Measurements from ENCODE around the gene KRTAP22-1.

The KRTAP22-1 gene

DNA sequence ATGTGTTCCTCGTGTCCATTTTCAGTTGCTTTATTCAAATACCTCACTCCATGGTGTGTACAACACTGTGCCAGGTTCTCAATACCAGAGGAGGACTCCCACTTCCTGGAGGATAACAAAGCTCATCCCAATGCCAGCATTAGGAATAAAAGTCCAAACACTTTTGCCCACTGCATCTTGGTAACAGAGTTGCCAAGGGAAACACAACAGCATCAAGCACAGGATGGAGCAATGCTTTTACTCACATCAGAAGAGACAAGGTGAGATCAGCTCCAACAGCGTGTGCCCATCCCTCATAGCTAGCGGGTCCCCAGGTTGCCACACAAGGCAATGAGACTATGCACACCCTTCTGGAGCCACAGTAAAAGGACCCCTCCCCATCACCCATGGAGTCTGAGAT, 22.5 kb downstream of the KRTAP22-1 start:
- no peak overlapping the region for H3K4me3 ChIP-seq (ENCODE audit: low read length in 2 of 2)
- no peaks in the 10 kb centered on the region for H3K27me3 ChIP-seq (ENCODE audit: control insufficient read depth in 1 of 2, insufficient read depth in 2 of 2, low read length in 2 of 2)
- no peaks in the 10 kb centered on the region for H3K9me3 ChIP-seq (ENCODE audit: control insufficient read depth in 2 of 2, low read length in 2 of 2)
- no peaks in the 10 kb centered on the region for H3K4me1 ChIP-seq (ENCODE audit: control insufficient read depth, insufficient read depth, low read length)
- no peak overlapping the region for H3K9ac ChIP-seq (ENCODE audit: low read length in 2 of 2)
- H3K36me3 ChIP-seq (ENCODE audit: control insufficient read depth in 2 of 2, insufficient read depth in 2 of 2, low read length in 2 of 2) = no peaks in the 10 kb centered on the region
- no peak overlapping the region for H3K27ac ChIP-seq (ENCODE audit: low read length)

DNA sequence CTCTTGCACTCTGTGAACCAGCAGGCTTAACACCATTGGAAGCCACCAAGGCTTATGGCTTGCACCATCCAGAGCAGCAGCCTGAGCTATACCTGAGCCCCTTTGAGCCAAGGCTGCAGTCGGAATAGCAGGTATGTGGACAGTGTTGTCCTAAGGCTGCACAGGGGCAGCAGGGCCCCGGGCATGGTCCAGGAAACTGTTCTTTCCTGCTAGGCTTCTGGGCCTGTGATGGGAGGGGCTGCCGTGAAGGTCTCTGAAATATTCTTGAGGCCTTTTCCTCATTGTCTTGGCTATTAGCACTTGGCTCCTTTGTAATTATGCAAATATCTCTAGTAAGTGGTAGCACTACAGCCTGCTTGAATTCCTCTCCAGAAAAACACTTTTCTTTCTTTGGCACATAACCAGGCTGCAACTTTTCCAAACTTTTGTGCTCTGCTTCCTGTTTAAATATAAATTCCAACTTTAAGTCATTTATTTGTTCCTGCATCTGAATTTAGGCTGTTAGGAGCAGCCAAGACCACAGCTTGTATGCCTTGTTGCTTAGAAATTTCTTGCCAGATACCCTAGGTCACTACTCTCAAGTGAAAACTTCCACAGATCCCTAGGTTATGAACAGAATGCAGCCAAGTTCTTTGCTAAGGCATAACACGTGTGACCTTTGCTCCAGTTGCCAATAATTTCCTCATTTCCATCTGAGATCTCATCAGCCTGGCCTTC, 24.7 kb downstream of the KRTAP22-1 start:
- Histone ChIP-seq H3K27ac (ENCODE audit: low read length) (no peak overlapping the region), H3K4me1 (ENCODE audit: control insufficient read depth, insufficient read depth, low read length) (no peaks in the 10 kb centered on the region), H3K9ac (ENCODE audit: low read length in 2 of 2) (no peak overlapping the region), H3K36me3 (ENCODE audit: control insufficient read depth in 2 of 2, insufficient read depth in 2 of 2, low read length in 2 of 2) (no peaks in the 10 kb centered on the region), H3K4me3 (ENCODE audit: low read length in 2 of 2) (no peak overlapping the region), H3K27me3 (ENCODE audit: control insufficient read depth in 1 of 2, insufficient read depth in 2 of 2, low read length in 2 of 2) (no peaks in the 10 kb centered on the region), H3K9me3 (ENCODE audit: control insufficient read depth in 2 of 2, low read length in 2 of 2) (no peaks in the 10 kb centered on the region)

DNA sequence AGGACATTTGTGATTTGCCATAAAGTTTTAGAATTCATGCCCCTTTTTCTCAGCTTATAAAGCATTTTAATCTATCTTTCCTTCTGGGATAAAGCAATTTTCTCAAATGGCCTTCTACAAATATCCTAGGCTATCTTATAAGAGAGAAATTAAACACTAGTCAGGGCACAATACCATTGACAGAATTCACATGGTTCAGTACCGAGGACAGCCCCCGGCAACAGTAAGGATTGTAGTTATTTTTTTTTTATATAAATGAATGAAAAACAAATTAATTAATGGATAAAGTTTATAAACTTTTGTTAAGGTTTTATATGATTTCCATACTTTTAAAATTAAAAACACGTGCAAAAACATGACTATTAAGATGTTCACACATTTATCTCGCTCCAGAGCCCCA, 27.2 kb downstream of the KRTAP22-1 start:
- H3K27me3 ChIP-seq (ENCODE audit: control insufficient read depth in 1 of 2, insufficient read depth in 2 of 2, low read length in 2 of 2) = no peaks in the 10 kb centered on the region
- H3K27ac ChIP-seq (ENCODE audit: low read length) = no peak overlapping the region
- H3K9ac ChIP-seq (ENCODE audit: low read length in 2 of 2) = no peak overlapping the region
- no peaks in the 10 kb centered on the region for H3K9me3 ChIP-seq (ENCODE audit: control insufficient read depth in 2 of 2, low read length in 2 of 2)
- H3K4me1 ChIP-seq (ENCODE audit: control insufficient read depth, insufficient read depth, low read length) = no peaks in the 10 kb centered on the region
- H3K36me3 ChIP-seq (ENCODE audit: control insufficient read depth in 2 of 2, insufficient read depth in 2 of 2, low read length in 2 of 2) = no peaks in the 10 kb centered on the region
- no peak overlapping the region for H3K4me3 ChIP-seq (ENCODE audit: low read length in 2 of 2)

DNA sequence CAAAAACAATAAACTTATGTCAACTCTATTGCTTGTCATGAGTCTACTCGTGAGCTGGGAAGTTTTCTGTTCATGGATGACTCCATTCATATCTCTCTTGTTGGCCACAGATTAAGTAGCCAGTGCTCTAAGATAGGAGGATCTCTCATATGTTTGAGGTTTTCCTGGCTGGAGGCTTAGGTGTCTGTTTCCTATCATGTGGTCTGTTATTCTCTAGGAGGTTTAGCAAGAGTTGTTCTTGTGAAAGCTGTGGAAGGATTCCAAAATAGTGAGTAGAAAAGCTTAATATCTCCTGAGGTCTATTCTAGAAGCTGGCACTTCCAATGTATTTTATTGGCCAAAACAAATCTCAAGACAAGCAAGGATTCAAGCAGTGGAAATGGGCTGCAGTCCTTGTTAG, 28.3 kb downstream of the KRTAP22-1 start:
- no peak overlapping the region for H3K27ac ChIP-seq (ENCODE audit: low read length)
- no peaks in the 10 kb centered on the region for H3K9me3 ChIP-seq (ENCODE audit: control insufficient read depth in 2 of 2, low read length in 2 of 2)
- no peaks in the 10 kb centered on the region for H3K36me3 ChIP-seq (ENCODE audit: control insufficient read depth in 2 of 2, insufficient read depth in 2 of 2, low read length in 2 of 2)
- H3K4me3 ChIP-seq (ENCODE audit: low read length in 2 of 2) = no peak overlapping the region
- H3K4me1 ChIP-seq (ENCODE audit: control insufficient read depth, insufficient read depth, low read length) = no peaks in the 10 kb centered on the region
- H3K9ac ChIP-seq (ENCODE audit: low read length in 2 of 2) = no peak overlapping the region
- H3K27me3 ChIP-seq (ENCODE audit: control insufficient read depth in 1 of 2, insufficient read depth in 2 of 2, low read length in 2 of 2) = no peaks in the 10 kb centered on the region

DNA sequence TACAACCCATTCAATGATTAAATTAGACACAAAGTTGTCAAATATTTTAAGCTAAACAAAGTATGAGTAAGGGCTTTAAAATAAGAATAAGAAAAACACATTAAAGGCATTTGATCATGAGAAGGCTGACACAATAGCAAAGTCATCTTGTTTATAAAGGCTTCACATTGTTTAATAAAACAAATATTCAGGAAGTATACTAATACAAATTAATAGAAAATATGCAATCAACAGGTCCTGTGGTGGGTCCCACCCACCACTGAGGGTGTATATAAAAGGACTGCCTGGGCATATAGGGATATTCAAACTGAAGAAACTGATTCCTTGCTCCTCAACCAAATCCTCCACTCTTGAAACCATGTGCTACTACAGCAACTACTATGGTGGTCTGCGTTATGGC, 34.0 kb downstream of the KRTAP22-1 start, which contains the start of gene KRTAP20-2:
Gene KRTAP20-2 (plus strand): TSS at position 301 of the 400 bp plus-strand sequence. CDS start 58 bp downstream, at position 359.
- Histone ChIP-seq H3K4me3 (ENCODE audit: low read length in 2 of 2) (no peak within 1 kb of the TSS), H3K27ac (ENCODE audit: low read length) (no peak within 1 kb of the TSS)

DNA sequence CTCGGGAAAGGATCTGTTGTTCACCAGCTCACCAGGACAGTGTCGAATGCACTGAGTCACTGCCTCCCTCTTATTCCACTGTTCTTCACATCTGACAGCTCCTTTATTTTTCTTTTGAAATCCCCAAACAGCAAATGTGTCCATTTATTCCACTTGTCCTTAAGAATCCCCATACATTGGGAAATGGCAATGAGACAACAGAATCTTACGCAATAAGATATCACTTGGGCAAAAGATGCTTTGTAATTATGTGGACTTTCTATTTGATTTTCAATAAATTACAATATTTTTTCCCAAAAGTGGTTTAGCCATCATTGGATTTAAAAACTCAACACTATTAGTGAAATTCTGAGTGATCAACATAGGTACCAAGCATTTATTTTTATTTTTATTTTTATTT, 37.8 kb downstream of the KRTAP22-1 start:
- Histone ChIP-seq H3K4me3 (ENCODE audit: low read length in 2 of 2) (no peak overlapping the region), H3K9ac (ENCODE audit: low read length in 2 of 2) (no peak overlapping the region), H3K27ac (ENCODE audit: low read length) (no peak overlapping the region), H3K9me3 (ENCODE audit: control insufficient read depth in 2 of 2, low read length in 2 of 2) (peaks cover 0 to 5% of the 10 kb centered on the region in 2 donors), H3K27me3 (ENCODE audit: control insufficient read depth in 1 of 2, insufficient read depth in 2 of 2, low read length in 2 of 2) (no peaks in the 10 kb centered on the region), H3K36me3 (ENCODE audit: control insufficient read depth in 2 of 2, insufficient read depth in 2 of 2, low read length in 2 of 2) (no peaks in the 10 kb centered on the region), H3K4me1 (ENCODE audit: control insufficient read depth, insufficient read depth, low read length) (no peaks in the 10 kb centered on the region)

More for the DNA sequence above, 34.0 kb downstream of the KRTAP22-1 start, which contains the start of gene KRTAP20-2:
- H3K36me3 ChIP-seq (ENCODE audit: control insufficient read depth in 2 of 2, insufficient read depth in 2 of 2, low read length in 2 of 2) = no peaks in the 10 kb centered on the region
- H3K9me3 ChIP-seq (ENCODE audit: control insufficient read depth in 2 of 2, low read length in 2 of 2) = peaks cover 0 to 3% of the 10 kb centered on the region in 2 donors
- H3K9ac ChIP-seq (ENCODE audit: low read length in 2 of 2) = no peak within 1 kb of the TSS
- H3K4me1 ChIP-seq (ENCODE audit: control insufficient read depth, insufficient read depth, low read length) = no peaks in the 10 kb centered on the region
- H3K27me3 ChIP-seq (ENCODE audit: control insufficient read depth in 1 of 2, insufficient read depth in 2 of 2, low read length in 2 of 2) = no peaks in the 10 kb centered on the region

DNA sequence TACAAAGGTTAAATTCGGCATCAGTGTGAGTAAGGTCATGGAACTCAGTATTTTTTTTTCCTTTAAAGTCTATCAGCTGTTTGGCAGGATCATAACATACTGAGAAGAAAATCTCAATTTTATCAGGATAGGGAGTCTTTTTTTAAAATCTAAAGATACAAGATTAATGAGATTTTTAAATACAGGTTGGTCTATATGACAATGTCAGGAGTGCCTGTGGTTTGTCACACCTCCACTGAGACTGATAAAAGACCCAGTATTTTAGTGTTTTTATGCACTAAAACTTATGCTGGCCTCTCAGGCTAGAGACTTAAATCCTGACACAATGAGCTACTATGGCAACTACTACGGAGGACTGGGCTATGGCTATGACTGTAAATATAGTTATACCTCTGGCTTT, 41.7 kb downstream of the KRTAP22-1 start, which contains the start of gene KRTAP20-3:
Gene KRTAP20-3 (plus strand): TSS at position 301 of the 400 bp plus-strand sequence.
- no peak within 1 kb of the TSS for H3K4me3 ChIP-seq (ENCODE audit: low read length in 2 of 2)
- no peaks in the 10 kb centered on the region for H3K27me3 ChIP-seq (ENCODE audit: control insufficient read depth in 1 of 2, insufficient read depth in 2 of 2, low read length in 2 of 2)
- H3K9ac ChIP-seq (ENCODE audit: low read length in 2 of 2) = no peak within 1 kb of the TSS
- H3K27ac ChIP-seq (ENCODE audit: low read length) = no peak within 1 kb of the TSS
- H3K9me3 ChIP-seq (ENCODE audit: control insufficient read depth in 2 of 2, low read length in 2 of 2) = peaks cover 0 to 5% of the 10 kb centered on the region in 2 donors
- no peaks in the 10 kb centered on the region for H3K4me1 ChIP-seq (ENCODE audit: control insufficient read depth, insufficient read depth, low read length)
- no peaks in the 10 kb centered on the region for H3K36me3 ChIP-seq (ENCODE audit: control insufficient read depth in 2 of 2, insufficient read depth in 2 of 2, low read length in 2 of 2)

DNA sequence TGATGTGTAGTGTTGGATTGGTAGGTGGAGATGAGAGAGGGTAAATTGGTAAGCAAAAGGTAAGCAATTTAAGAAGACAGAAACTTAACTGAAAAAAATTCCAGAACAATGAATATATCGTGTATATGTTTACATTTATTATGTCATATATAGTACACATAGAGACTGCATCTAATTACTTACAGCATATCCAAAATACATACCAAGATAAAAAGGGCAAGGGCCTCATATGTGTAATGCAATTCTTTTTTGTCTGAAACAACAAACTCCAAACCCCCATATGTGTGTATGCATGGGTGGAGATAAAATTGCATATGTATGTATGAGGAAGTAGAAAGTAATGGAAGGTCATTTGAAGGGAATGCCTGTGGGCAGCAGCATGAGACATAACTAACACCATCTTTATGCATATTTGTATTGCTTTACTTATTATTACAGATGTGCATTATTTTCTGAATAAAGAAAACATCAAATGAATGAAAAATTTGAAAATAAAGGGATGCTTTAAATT, 46.1 kb downstream of the KRTAP22-1 start:
- no peaks in the 10 kb centered on the region for H3K27me3 ChIP-seq (ENCODE audit: control insufficient read depth in 1 of 2, insufficient read depth in 2 of 2, low read length in 2 of 2)
- H3K4me3 ChIP-seq (ENCODE audit: low read length in 2 of 2) = no peak overlapping the region
- no peak overlapping the region for H3K9ac ChIP-seq (ENCODE audit: low read length in 2 of 2)
- H3K27ac ChIP-seq (ENCODE audit: low read length) = no peak overlapping the region
- no peaks in the 10 kb centered on the region for H3K4me1 ChIP-seq (ENCODE audit: control insufficient read depth, insufficient read depth, low read length)
- no peaks in the 10 kb centered on the region for H3K36me3 ChIP-seq (ENCODE audit: control insufficient read depth in 2 of 2, insufficient read depth in 2 of 2, low read length in 2 of 2)
- H3K9me3 ChIP-seq (ENCODE audit: control insufficient read depth in 2 of 2, low read length in 2 of 2) = no peaks in the 10 kb centered on the region
